ENCODE measurements around the gene ZNF655. TPM values are rescaled to one million over a fixed set of nuclear protein-coding genes. Genes with fewer than 3 reads are reported as not detected.
A peak's percentile ranks its signal among the peaks of the same experiment; 100 is the strongest.

The ZNF655 gene
- total RNA-seq, 4 donors from 2014 or later = 153 to 304 (median 226) TPM

- H3K36me3 ChIP-seq = peaks cover 0 to 22% (median 11%) of the 10 kb centered on the region in 4 donors
- WGBS, 2 donors (ENCODE audit: low coverage in 1 of 2) = 74 to 100% methylated on average over 1 to 4 of the region's 4 CpGs
- DNase-seq = no peak
- H3K27me3 ChIP-seq = no peaks in the 10 kb centered on the region
- no peaks in the 10 kb centered on the region for H3K9me3 ChIP-seq
- peak overlapping the region; percentile 96 to 98 (median 97) for H3K27ac ChIP-seq
- H3K4me3 ChIP-seq = peak overlapping the region in 3 of 4 donors; percentile 64 to 84 (median 81)
- no peak for TF ChIP-seq POLR2A (IDR thresholded peaks at IDR 0.05)
- TF ChIP-seq CTCF (IDR thresholded peaks at IDR 0.05) = no peak
- TF ChIP-seq POLR2AphosphoS5 (IDR thresholded peaks at IDR 0.05) = no peak
- TF ChIP-seq EP300 (IDR thresholded peaks at IDR 0.05; ENCODE audit: low read depth) = no peak
- peaks cover 17 to 45% (median 20%) of the 10 kb centered on the region in 4 donors for H3K4me1 ChIP-seq
- in situ Hi-C loops (cut with MboI; ENCODE audit: low pct_ligation_motif_present in 1 of 4, low pct_unique_long_range_greater_than_20kb in 1 of 4, low sequenced_read_pairs in 3 of 4) = loop anchor here in 1 of 4 donors (10.0 kb wide), 1 partner anchor 52 kb away; the partner anchor contains the start of genes ZKSCAN5 and ZNF394
- intact Hi-C loops (cut with DNase I; ENCODE audit: low total_unique reads) = no loop called here
Observed at GRCh38 chr7:99557196-99557607, 1.2 kb upstream of the ZNF655 start.

GRCh38 chr7:99557940-99558305 lies 519 bp upstream of the ZNF655 start:
- 0 to 1% methylated on average over 11 to 15 of the region's 17 CpGs for WGBS, 2 donors (ENCODE audit: low coverage in 1 of 2)
- H3K36me3 ChIP-seq = peaks cover 0 to 29% (median 14%) of the 10 kb centered on the region in 4 donors
- in situ Hi-C loops (cut with MboI; ENCODE audit: low pct_ligation_motif_present in 1 of 4, low pct_unique_long_range_greater_than_20kb in 1 of 4, low sequenced_read_pairs in 3 of 4) = loop anchor here in 1 of 4 donors (10.0 kb wide), 1 partner anchor 53 kb away; the partner anchor contains the start of genes ZKSCAN5 and ZNF394
- DNase-seq = no peak
- peaks cover 17 to 46% (median 22%) of the 10 kb centered on the region in 4 donors for H3K4me1 ChIP-seq
- H3K9me3 ChIP-seq = no peaks in the 10 kb centered on the region
- H3K27ac ChIP-seq = peak overlapping the region; percentile 96 to 98 (median 97)
- intact Hi-C loops (cut with DNase I; ENCODE audit: low total_unique reads) = no loop called here
- peak overlapping the region; percentile 64 to 92 (median 82) for H3K4me3 ChIP-seq
- H3K27me3 ChIP-seq = no peaks in the 10 kb centered on the region
- TF ChIP-seq EP300 (IDR thresholded peaks at IDR 0.05; ENCODE audit: low read depth) (no peak), CTCF (IDR thresholded peaks at IDR 0.05) (no peak), POLR2AphosphoS5 (IDR thresholded peaks at IDR 0.05) (no peak), POLR2A (IDR thresholded peaks at IDR 0.05) (no peak)

- Histone ChIP-seq H3K9me3 (no peaks in the 10 kb centered on the region), H3K27ac (peak overlapping the region; percentile 96 to 98 (median 97)), H3K36me3 (peaks cover 0 to 43% (median 21%) of the 10 kb centered on the region in 4 donors), H3K27me3 (no peaks in the 10 kb centered on the region), H3K4me3 (peak overlapping the region; percentile 64 to 92 (median 82)), H3K4me1 (peaks cover 17 to 48% (median 23%) of the 10 kb centered on the region in 4 donors)
- in situ Hi-C loops (cut with MboI; ENCODE audit: low pct_ligation_motif_present in 1 of 4, low pct_unique_long_range_greater_than_20kb in 1 of 4, low sequenced_read_pairs in 3 of 4) = loop anchor here in 1 of 4 donors (10.0 kb wide), 1 partner anchor 55 kb away; the partner anchor contains the start of genes ZKSCAN5 and ZNF394
- intact Hi-C loops (cut with DNase I; ENCODE audit: low total_unique reads) = no loop called here
- no peak for DNase-seq
- 21 to 32% methylated on average over 18 to 31 of the region's 31 CpGs for WGBS, 2 donors (ENCODE audit: low coverage in 1 of 2)
- no peak for TF ChIP-seq EP300 (IDR thresholded peaks at IDR 0.05; ENCODE audit: low read depth)
- no peak for TF ChIP-seq POLR2A (IDR thresholded peaks at IDR 0.05)
- no peak for TF ChIP-seq POLR2AphosphoS5 (IDR thresholded peaks at IDR 0.05)
- no peak for TF ChIP-seq CTCF (IDR thresholded peaks at IDR 0.05)
Observed at GRCh38 chr7:99559175-99559915, 903 bp downstream of the ZNF655 start.

All from transverse colon (tissue), 4 donors.